Aorta (tissue), 5 donors: ENCODE data around the gene CMIP. TPM values are rescaled to one million over a fixed set of nuclear protein-coding genes. Genes with fewer than 3 reads are reported as not detected.

Experiments used
- ATAC-seq: fragments of 200-7000 bp; cut with Tn5 transposase; one replicate; pipeline ENCODE4 v1.9.1; 2022; ENCODE audit warnings: moderate library complexity; ENCODE audit not compliant: low FRiP score
- DNase-seq, 2 donors: peaks; one replicate each; pipeline ENCODE4 v3.0.0-alpha.2; 2020
- H3K27ac ChIP-seq, 2 donors: one replicate each; pipeline ENCODE4 v1.5.1; 2013; ENCODE audit warnings: low read length in 2 of 2, mild to moderate bottlenecking in 2 of 2, moderate library complexity in 2 of 2, control low read depth in 1 of 2, inconsistent platforms in 1 of 2, low read depth in 1 of 2
- H3K27me3 ChIP-seq, 2 donors: one replicate each; pipeline ENCODE4 v1.6.1; 2013; ENCODE audit warnings: control low read depth in 1 of 2, low read length in 1 of 2, mild to moderate bottlenecking in 1 of 2, moderate library complexity in 1 of 2; ENCODE audit not compliant: insufficient read depth in 2 of 2, control insufficient read depth in 1 of 2
- H3K36me3 ChIP-seq, 2 donors: one replicate each; pipeline ENCODE4 v1.6.1; 2013; ENCODE audit warnings: control low read depth in 1 of 2, low read length in 1 of 2, mild to moderate bottlenecking in 1 of 2; ENCODE audit not compliant: insufficient read depth in 2 of 2, control insufficient read depth in 1 of 2
- H3K4me1 ChIP-seq, 2 donors: one replicate each; pipeline ENCODE4 v1.6.1; 2013; ENCODE audit warnings: low read length in 2 of 2, control low read depth in 1 of 2, mild to moderate bottlenecking in 1 of 2, moderate library complexity in 1 of 2; ENCODE audit not compliant: insufficient read depth in 2 of 2, control insufficient read depth in 1 of 2
- H3K4me3 ChIP-seq, 2 donors: one replicate each; pipeline ENCODE4 v1.5.1; 2013; ENCODE audit warnings: low read length in 2 of 2, control low read depth in 1 of 2, mild to moderate bottlenecking in 1 of 2
- H3K9me3 ChIP-seq: one replicate; pipeline ENCODE4 v1.6.1; 2013; ENCODE audit warnings: mild to moderate bottlenecking, low read length; ENCODE audit not compliant: control insufficient read depth
- WGBS, 2 donors: extraction: QIAGEN DNeasy Blood & Tissue Kit; methylation state at CpG; one replicate each; pipeline ENCODE4 v1.1.7; 2013; 5-methylcytosine and 5-hydroxymethylcytosine counted together
- intact Hi-C, 2 donors: fragments of 100-400 bp; cut with DNase I; formaldehyde crosslinking; loops; one replicate each; pipeline versions ENCODE4 v1.14.2 to v1.15.0; 2022
- polyA plus RNA-seq, 2 donors: library from polyadenylated mRNA; stranded (reverse); fragments of 200-250 nt; gene quantifications; one replicate each; pipeline ENCODE4 v1.2.3, GENCODE V29; 2013
- total RNA-seq, 2 donors: library from RNA; stranded (reverse); fragmentation: NEBNext Ultra II Directional; extraction: Animal tissue kit (Norgen Biotek cat#: 25700); gene quantifications; one replicate each; pipeline ENCODE4 v1.2.1, GENCODE V29; 2021
- donor health status: healthy with polysubstance abuse.
- donor health status: Bipolar disorder and iron deficiency.
- donor health status: DM: no; HTN: no; CAD: no.
- donor health status: DM: no; HTN: no; CAD: no.
- donor health status: DM: yes; HTN: yes; CAD: no.

Gene CMIP
- total and polyA plus RNA-seq, 4 donors: 2.4 to 96.3 (median 27.9) TPM

DNA sequence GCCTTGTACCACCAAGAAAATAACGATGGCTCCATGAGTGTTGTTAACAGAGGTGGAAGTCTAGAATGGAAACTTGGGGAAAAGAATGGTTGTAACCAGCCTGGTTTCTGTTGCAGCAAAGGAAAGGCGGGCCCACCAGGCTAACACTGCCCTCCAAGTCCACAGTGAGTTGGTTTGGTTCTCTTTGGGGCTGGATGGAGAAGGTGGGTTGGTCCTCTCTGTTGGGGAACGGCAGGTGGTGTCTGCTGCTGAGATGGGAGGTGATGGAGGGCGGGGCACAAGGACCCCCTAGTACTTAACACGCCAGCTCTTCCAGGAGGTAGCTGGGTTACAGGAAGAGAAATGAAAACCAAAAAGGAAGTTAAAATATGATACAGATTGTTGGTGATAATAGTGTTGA is 257.9 kb downstream of the CMIP start:
- Histone ChIP-seq H3K4me1 (no peaks in the 10 kb centered on the region), H3K9me3 (no peaks in the 10 kb centered on the region), H3K36me3 (peaks cover 0 to 3% of the 10 kb centered on the region in 2 donors), H3K27ac (no peak overlapping the region), H3K27me3 (no peaks in the 10 kb centered on the region), H3K4me3 (no peak overlapping the region)
- peak in 1 of 2 donors; percentile 59 for DNase-seq
- no peak for ATAC-seq
- intact Hi-C loops: no loop called here
- WGBS, 2 donors: 96 to 97% methylated on average over 5 of the region's 5 CpGs

DNA sequence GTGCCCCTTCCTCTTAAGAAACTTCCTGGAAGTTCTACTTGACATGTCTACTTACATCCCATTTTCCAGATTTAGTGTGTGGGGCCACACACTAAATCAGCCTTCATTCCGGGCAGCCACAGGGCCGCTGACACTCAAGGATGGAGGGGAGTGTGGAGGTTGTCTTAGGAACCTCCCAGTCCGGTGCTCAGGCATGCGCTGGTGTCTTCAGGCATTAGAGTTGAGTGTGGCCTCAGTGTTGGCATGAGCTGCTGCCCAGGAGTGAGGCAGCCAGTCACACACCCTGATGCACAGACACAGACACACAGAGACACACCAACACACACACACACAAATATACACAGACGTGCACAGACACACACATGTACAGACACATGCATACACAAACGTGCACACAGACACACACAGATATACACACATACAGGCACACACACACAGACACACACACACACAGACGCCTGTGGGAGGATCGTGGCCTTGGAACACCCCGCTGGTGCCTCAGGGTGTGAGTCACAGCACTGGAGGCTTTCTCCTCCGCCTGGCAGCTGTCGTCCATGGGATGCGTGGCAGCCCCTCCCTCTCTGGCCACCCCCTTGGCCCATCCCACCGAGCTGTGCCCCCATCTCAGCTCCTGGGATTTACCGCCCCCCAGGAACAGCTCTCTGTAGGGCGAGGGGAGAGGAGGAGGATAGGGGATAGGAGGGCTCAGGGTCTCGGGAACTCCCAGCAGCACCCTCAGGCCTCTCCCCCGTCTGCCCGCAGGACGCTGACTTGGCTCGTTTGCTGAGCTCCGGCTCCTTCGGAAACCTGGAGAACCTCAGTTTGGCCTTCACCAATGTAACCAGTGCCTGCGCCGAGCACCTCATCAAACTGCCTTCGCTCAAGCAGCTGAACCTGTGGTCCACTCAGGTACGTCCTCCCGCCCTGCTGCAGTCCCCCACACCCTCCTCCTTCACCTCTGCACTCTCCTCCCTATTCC is 258.9 kb downstream of the CMIP start:
- no peak overlapping the region for H3K4me3 ChIP-seq
- H3K36me3 ChIP-seq: peaks cover 0 to 3% of the 10 kb centered on the region in 2 donors
- no peak overlapping the region for H3K27ac ChIP-seq
- 88% methylated on average over 27 of the region's 27 CpGs for WGBS, 2 donors
- DNase-seq (peak in 1 of 2 donors; percentile 75), ATAC-seq (no peak)
- H3K27me3 ChIP-seq: no peaks in the 10 kb centered on the region
- no peaks in the 10 kb centered on the region for H3K4me1 ChIP-seq
- intact Hi-C loops: no loop called here
- H3K9me3 ChIP-seq: no peaks in the 10 kb centered on the region

DNA sequence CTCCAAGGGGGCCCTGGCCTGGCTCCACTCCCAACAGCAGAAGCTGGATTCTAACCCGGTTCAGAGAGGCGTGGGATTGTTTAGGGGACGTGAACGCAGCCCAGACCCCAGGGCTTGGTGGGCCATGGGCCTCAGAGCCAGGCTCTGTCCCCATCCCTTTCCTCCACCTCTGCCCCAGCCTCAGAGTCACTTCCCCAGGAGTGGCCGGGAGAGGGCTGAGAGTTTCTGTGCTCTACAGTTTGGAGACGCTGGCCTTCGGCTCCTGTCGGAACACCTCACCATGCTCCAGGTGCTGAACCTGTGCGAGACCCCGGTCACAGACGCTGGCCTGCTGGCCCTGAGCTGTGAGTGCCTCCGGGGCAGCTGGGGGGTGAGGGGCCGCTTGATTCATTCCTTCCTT is 260.7 kb downstream of the CMIP start:
- H3K4me1 ChIP-seq: no peaks in the 10 kb centered on the region
- ATAC-seq: no peak
- no peak overlapping the region for H3K4me3 ChIP-seq
- intact Hi-C loops: no loop called here
- 97% methylated on average over 13 of the region's 13 CpGs for WGBS, 2 donors
- no peaks in the 10 kb centered on the region for H3K9me3 ChIP-seq
- H3K27ac ChIP-seq: no peak overlapping the region
- no peaks in the 10 kb centered on the region for H3K27me3 ChIP-seq
- DNase-seq: no peak
- H3K36me3 ChIP-seq: peaks cover 0 to 3% of the 10 kb centered on the region in 2 donors

- H3K4me3 ChIP-seq: no peak overlapping the region
- intact Hi-C loops: no loop called here
- H3K27me3 ChIP-seq: no peaks in the 10 kb centered on the region
- ATAC-seq: no peak
- 94 to 96% methylated on average over 26 of the region's 26 CpGs for WGBS, 2 donors
- H3K27ac ChIP-seq: no peak overlapping the region
- no peak for DNase-seq
- H3K4me1 ChIP-seq: no peaks in the 10 kb centered on the region
- peaks cover 0 to 3% of the 10 kb centered on the region in 2 donors for H3K36me3 ChIP-seq
- no peaks in the 10 kb centered on the region for H3K9me3 ChIP-seq
Measured at GRCh38 chr16:81706327-81707295, 262.0 kb downstream of the CMIP start.

- no peak overlapping the region for H3K4me3 ChIP-seq
- ATAC-seq: no peak
- H3K27me3 ChIP-seq: no peaks in the 10 kb centered on the region
- H3K9me3 ChIP-seq: no peaks in the 10 kb centered on the region
- peaks cover 0 to 3% of the 10 kb centered on the region in 2 donors for H3K36me3 ChIP-seq
- intact Hi-C loops: no loop called here
- H3K4me1 ChIP-seq: no peaks in the 10 kb centered on the region
- no peak overlapping the region for H3K27ac ChIP-seq
- WGBS, 2 donors: 80 to 90% methylated on average over 27 of the region's 27 CpGs
- DNase-seq: peak in 1 of 2 donors; percentile 75
Measured at GRCh38 chr16:81707411-81708265, 263.0 kb downstream of the CMIP start.

DNA sequence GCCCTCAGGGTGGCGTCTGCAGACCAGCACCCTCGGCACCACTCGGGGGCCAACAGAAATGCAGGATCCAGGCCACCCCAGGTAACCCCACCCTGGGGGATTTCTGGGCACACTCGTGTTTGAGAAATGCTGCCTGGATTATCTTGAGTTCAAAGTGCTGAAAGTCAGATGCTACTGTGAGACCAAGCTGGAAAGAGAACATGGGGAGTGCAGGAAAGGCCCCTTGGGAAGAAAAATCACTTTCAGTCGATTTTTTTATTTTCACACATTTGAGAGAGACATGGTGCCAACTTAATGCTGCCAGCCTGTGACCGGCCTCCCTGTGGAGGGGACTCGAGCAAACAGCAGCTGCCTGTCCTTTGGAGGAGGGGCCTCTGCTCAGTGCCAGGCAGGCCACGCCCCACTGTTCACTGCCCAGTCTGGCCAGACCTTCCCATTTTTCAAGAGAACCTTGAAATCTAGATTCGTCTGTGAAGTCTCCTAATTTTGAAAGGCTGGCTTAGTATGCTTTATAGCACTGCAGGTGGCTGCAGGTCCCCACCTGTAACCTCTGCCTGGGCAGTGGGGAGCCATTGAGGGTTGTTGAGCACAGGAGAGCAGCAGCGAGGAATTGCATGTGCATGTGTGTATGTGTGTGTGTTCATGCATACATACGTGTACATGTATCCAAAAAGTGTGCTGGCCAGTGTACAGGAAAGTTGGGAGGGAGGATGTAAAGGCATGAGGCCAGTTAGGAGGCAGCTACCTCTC is 263.8 kb downstream of the CMIP start:
- Histone ChIP-seq H3K4me1 (no peaks in the 10 kb centered on the region), H3K27me3 (no peaks in the 10 kb centered on the region), H3K4me3 (no peak overlapping the region), H3K9me3 (no peaks in the 10 kb centered on the region), H3K36me3 (peaks cover 0 to 3% of the 10 kb centered on the region in 2 donors), H3K27ac (no peak overlapping the region)
- ATAC-seq (no peak), DNase-seq (no peak)
- intact Hi-C loops: no loop called here
- WGBS, 2 donors: 56 to 59% methylated on average over 11 of the region's 11 CpGs

GRCh38 chr16:81709016-81709900 is 264.6 kb downstream of the CMIP start:
- Histone ChIP-seq H3K9me3 (no peaks in the 10 kb centered on the region), H3K27ac (no peak overlapping the region), H3K27me3 (no peaks in the 10 kb centered on the region), H3K4me1 (no peaks in the 10 kb centered on the region), H3K4me3 (no peak overlapping the region), H3K36me3 (peaks cover 0 to 3% of the 10 kb centered on the region in 2 donors)
- WGBS, 2 donors: 88 to 91% methylated on average over 21 of the region's 21 CpGs
- DNase-seq: no peak
- ATAC-seq: no peak
- intact Hi-C loops: no loop called here
